HepG2 (cell line): ENCODE results near the gene GNA14.

Experiments
- ATF5 ChIP-seq: sonication (generic); formaldehyde crosslinking; IDR thresholded peaks from 2 replicates; pipeline ENCODE4 v1.4.0; 2020; ENCODE audit warnings: mild to moderate bottlenecking, low read depth, missing genetic modification reagents
- BCL3 ChIP-seq: sonication (generic); formaldehyde crosslinking; IDR thresholded peaks from 2 replicates; pipeline ENCODE4 v1.5.1; 2020; ENCODE audit warnings: mild to moderate bottlenecking, missing genetic modification reagents, moderate library complexity
- KDM6A ChIP-seq: IDR thresholded peaks from 2 replicates; pipeline ENCODE4 v1.6.1; 2016; ENCODE audit warnings: low read depth
- TGIF2 ChIP-seq: IDR thresholded peaks from 2 replicates; pipeline ENCODE4 v1.6.1; 2016; ENCODE audit warnings: control low read depth, missing compliant biosample characterization
- ZNF143 ChIP-seq: sonication (generic); formaldehyde crosslinking; IDR thresholded peaks from 2 replicates; pipeline ENCODE4 v1.4.0; 2020; ENCODE audit warnings: missing genetic modification reagents
- ZNF207 ChIP-seq: fragments of 450-650 bp; IDR thresholded peaks from 2 replicates; pipeline ENCODE4 v1.6.1; 2016; ENCODE audit warnings: antibody characterized with exemption, borderline replicate concordance
- ZNF253 ChIP-seq: sonication (generic); formaldehyde crosslinking; IDR thresholded peaks from 2 replicates; pipeline ENCODE4 v1.8.0; 2022; ENCODE audit warnings: mild to moderate bottlenecking, missing genetic modification reagents, borderline replicate concordance
- ZNF431 ChIP-seq: sonication (generic); formaldehyde crosslinking; IDR thresholded peaks from 2 replicates; pipeline ENCODE4 v1.9.0; 2022; ENCODE audit warnings: missing genetic modification reagents, low read depth, mild to moderate bottlenecking, borderline replicate concordance
- ZNF557 ChIP-seq: sonication (generic); formaldehyde crosslinking; IDR thresholded peaks from 2 replicates; pipeline ENCODE4 v1.4.0; 2020; ENCODE audit warnings: missing genetic modification reagents
- ZNF577 ChIP-seq: sonication (generic); formaldehyde crosslinking; IDR thresholded peaks from 2 replicates; pipeline ENCODE4 v1.4.0; 2020; ENCODE audit warnings: mild to moderate bottlenecking, low read depth, missing genetic modification reagents, borderline replicate concordance
- ZNF644 ChIP-seq: IDR thresholded peaks from 2 replicates; pipeline ENCODE4 v1.6.1; 2016; ENCODE audit warnings: low read depth
- ZNF740 ChIP-seq: sonication (generic); formaldehyde crosslinking; IDR thresholded peaks from 2 replicates; pipeline ENCODE4 v1.4.0; 2020; ENCODE audit warnings: missing genetic modification reagents
- ZSCAN21 ChIP-seq: sonication (generic); formaldehyde crosslinking; IDR thresholded peaks from 2 replicates; pipeline ENCODE4 v1.8.0; 2022; ENCODE audit warnings: mild to moderate bottlenecking, missing genetic modification reagents, moderate library complexity, borderline replicate concordance

- TF ChIP-seq ZNF577 (CRISPR knock-in tag): no peak
- no peak for TF ChIP-seq ATF5 (CRISPR knock-in tag)
- no peak for TF ChIP-seq ZNF207
- TF ChIP-seq BCL3 (CRISPR knock-in tag): no peak
- no peak for TF ChIP-seq ZNF253 (CRISPR knock-in tag)
- no peak for TF ChIP-seq KDM6A (CRISPR knock-in tag)
- no peak for TF ChIP-seq ZNF644
- TF ChIP-seq ZNF740 (CRISPR knock-in tag): no peak
- TF ChIP-seq ZNF431: no peak
- TF ChIP-seq ZNF557 (CRISPR knock-in tag): no peak
- no peak for TF ChIP-seq TGIF2
- no peak for TF ChIP-seq ZNF143 (CRISPR knock-in tag)
- TF ChIP-seq ZSCAN21: no peak
These were observed 31.9 kb downstream of the GNA14 start for GRCh38 chr9:77616191-77616590.
